ENCODE measurements around the gene CWC27.

DNA sequence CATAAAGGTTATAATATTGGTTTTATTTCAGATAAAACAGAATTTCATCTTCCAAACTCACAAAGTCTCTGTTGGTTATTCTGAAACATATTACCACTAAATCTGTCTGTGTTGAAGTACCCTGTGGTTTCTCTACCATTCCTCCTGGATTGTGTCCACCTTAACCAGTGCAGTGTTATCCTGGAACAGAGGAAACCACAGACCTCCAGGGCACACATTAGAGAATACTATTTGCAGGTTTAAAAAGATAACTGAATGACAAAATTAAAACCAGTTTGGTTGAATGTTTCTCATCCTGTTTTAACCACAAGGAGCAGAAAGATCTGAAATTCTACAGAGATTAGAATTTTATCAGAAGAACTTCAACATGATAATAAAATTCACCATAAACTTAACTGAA lies 251.8 kb downstream of the CWC27 start:
- TF ChIP-seq, protein P1, sequence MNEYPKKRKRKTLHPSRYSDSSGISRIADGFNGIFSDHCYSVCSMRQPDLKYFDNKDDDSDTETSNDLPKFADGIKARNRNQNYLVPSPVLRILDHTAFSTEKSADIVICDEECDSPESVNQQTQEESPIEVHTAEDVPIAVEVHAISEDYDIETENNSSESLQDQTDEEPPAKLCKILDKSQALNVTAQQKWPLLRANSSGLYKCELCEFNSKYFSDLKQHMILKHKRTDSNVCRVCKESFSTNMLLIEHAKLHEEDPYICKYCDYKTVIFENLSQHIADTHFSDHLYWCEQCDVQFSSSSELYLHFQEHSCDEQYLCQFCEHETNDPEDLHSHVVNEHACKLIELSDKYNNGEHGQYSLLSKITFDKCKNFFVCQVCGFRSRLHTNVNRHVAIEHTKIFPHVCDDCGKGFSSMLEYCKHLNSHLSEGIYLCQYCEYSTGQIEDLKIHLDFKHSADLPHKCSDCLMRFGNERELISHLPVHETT (CRISPR knock-in tag; conservative IDR thresholded peaks at IDR 0.05 in 1 of 2, IDR thresholded peaks at IDR 0.05 in 1 of 2): no peak
- TF ChIP-seq KLF1 (tag; IDR thresholded peaks at IDR 0.05): no peak
- no peak for TF ChIP-seq IFI16 (CRISPR knock-in tag; IDR thresholded peaks at IDR 0.05)
- TF ChIP-seq TBP (optimal IDR thresholded peaks at IDR 0.05; ENCODE audit: low read depth, low read length): no peak
- no peak for TF ChIP-seq SMARCC2 (IDR thresholded peaks at IDR 0.05; ENCODE audit: low read depth)
- TF ChIP-seq CREM (IDR thresholded peaks at IDR 0.05; ENCODE audit: low read depth): no peak
- TF ChIP-seq ATF1 (CRISPR knock-in tag; IDR thresholded peaks at IDR 0.05): no peak
- TF ChIP-seq ATF1 (tag; IDR thresholded peaks at IDR 0.05): no peak
- no peak for TF ChIP-seq ERF (CRISPR knock-in tag; IDR thresholded peaks at IDR 0.05)
- TF ChIP-seq, protein P2, sequence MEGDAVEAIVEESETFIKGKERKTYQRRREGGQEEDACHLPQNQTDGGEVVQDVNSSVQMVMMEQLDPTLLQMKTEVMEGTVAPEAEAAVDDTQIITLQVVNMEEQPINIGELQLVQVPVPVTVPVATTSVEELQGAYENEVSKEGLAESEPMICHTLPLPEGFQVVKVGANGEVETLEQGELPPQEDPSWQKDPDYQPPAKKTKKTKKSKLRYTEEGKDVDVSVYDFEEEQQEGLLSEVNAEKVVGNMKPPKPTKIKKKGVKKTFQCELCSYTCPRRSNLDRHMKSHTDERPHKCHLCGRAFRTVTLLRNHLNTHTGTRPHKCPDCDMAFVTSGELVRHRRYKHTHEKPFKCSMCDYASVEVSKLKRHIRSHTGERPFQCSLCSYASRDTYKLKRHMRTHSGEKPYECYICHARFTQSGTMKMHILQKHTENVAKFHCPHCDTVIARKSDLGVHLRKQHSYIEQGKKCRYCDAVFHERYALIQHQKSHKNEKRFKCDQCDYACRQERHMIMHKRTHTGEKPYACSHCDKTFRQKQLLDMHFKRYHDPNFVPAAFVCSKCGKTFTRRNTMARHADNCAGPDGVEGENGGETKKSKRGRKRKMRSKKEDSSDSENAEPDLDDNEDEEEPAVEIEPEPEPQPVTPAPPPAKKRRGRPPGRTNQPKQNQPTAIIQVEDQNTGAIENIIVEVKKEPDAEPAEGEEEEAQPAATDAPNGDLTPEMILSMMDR (IDR thresholded peaks at IDR 0.05 in 2 of 3, conservative IDR thresholded peaks at IDR 0.05 in 1 of 3; ENCODE audit: insufficient read depth in 2 of 3, low read depth in 1 of 3, low read length in 3 of 3): no peak
- TF ChIP-seq TARDBP (IDR thresholded peaks at IDR 0.05): no peak
- TF ChIP-seq, protein P3, sequence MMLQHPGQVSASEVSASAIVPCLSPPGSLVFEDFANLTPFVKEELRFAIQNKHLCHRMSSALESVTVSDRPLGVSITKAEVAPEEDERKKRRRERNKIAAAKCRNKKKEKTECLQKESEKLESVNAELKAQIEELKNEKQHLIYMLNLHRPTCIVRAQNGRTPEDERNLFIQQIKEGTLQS (IDR thresholded peaks at IDR 0.05): no peak
- TF ChIP-seq, protein P3 (CRISPR knock-in tag; conservative IDR thresholded peaks at IDR 0.05): no peak
- TF ChIP-seq ZNF184 (CRISPR knock-in tag; IDR thresholded peaks at IDR 0.05): no peak

All from K562 (cell line).